Measurements from ENCODE around the gene MSMB.
"Not testable (repeated sequence)": the region's sequence is repeated elsewhere in the genome, so short reads cannot be mapped to it uniquely, and the experiment has no call there.

MSMB gene

DNA sequence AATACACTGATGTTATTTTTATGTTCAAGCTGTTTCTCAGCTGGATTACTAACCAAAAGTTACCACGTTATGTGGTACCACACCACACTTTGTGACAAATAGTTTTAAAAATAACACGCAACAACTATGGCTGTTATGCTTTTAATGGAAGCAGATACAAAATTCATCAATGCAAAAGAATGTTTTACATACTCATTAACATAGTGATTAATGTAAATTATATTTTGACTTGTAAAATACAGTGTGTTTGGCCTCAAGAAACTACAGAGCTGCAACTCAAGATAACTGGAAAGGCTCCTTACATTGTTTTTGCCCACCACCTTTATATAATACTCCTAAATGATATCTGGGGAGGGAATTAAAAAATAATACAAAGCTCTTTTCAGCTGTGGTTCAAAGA, 41.1 kb downstream of the MSMB start:
- Histone ChIP-seq H4K20me1 (ENCODE audit: insufficient read depth, low read length) (no peaks in the 10 kb centered on the region), H3K4me3 (ENCODE audit: low read length) (no peak overlapping the region), H3F3A (ENCODE audit: insufficient read depth, low read length) (peaks cover 8% of the 10 kb centered on the region; the same call in 1 of the 2 replicates), H3K9me2 (replicated peaks; ENCODE audit: insufficient read depth, low read length) (no peaks in the 10 kb centered on the region), H3K36me3 (replicated peaks; ENCODE audit: insufficient read depth, low read length) (peaks cover 27% of the 10 kb centered on the region), H3K9me3 (replicated peaks; ENCODE audit: insufficient read depth, low read length) (no peaks in the 10 kb centered on the region), H3K9ac (ENCODE audit: low read length) (no peak overlapping the region), H3K4me1 (ENCODE audit: low read length) (no peaks in the 10 kb centered on the region), H2AFZ (ENCODE audit: low read length) (no peak overlapping the region), H3K4me2 (ENCODE audit: low read depth, low read length) (no peak overlapping the region), H3K27me3 (replicated peaks; ENCODE audit: insufficient read depth, low read length) (no peaks in the 10 kb centered on the region), H3K79me2 (ENCODE audit: low read length) (peaks cover 40% of the 10 kb centered on the region), H3K27ac (ENCODE audit: low read length) (no peak overlapping the region)
- no peak for DNase-seq
- TF ChIP-seq, protein P1, sequence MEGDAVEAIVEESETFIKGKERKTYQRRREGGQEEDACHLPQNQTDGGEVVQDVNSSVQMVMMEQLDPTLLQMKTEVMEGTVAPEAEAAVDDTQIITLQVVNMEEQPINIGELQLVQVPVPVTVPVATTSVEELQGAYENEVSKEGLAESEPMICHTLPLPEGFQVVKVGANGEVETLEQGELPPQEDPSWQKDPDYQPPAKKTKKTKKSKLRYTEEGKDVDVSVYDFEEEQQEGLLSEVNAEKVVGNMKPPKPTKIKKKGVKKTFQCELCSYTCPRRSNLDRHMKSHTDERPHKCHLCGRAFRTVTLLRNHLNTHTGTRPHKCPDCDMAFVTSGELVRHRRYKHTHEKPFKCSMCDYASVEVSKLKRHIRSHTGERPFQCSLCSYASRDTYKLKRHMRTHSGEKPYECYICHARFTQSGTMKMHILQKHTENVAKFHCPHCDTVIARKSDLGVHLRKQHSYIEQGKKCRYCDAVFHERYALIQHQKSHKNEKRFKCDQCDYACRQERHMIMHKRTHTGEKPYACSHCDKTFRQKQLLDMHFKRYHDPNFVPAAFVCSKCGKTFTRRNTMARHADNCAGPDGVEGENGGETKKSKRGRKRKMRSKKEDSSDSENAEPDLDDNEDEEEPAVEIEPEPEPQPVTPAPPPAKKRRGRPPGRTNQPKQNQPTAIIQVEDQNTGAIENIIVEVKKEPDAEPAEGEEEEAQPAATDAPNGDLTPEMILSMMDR (IDR thresholded peaks at IDR 0.05; ENCODE audit: low read length): no peak
- TF ChIP-seq EZH2phosphoT487 (IDR thresholded peaks at IDR 0.05; ENCODE audit: low read length) (no peak), EZH2 (optimal IDR thresholded peaks at IDR 0.05; ENCODE audit: low read depth, low read length) (no peak)

DNA sequence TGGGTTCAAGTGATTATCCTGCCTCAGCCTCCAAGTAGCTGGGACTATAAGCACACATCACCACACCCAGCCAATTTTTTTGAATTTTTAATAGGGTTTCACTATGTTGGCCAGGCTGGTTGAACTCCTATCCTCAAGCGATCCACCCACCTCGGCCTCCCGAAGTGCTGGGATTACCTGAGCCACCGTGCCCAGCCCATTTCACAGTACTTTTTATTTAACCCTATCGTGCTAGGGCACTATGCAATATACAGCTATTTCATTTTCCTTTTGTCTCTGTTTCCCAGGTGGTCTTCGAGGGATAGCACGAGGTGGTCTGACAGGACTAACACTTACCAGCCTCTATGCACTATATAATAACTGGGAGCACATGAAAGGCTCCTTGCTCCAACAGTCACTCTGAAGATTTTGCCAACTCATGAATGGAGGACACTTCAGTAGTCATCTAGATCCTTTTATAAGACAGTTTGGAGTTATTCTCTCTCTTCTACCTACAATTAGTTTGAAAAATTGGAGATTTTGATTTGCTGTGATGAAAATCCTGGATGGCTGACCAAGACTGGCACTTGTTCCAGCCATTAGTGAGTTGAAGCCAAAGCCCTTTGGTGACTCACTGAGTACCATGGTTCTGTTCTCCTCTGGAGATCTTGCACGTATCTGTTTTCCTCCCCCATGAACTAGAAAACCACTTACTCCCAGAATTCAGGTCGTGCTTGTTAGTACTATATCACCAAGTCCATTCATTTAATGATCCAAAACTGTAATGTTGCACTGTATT, 43.0 kb downstream of the MSMB start:
- H3K27me3 ChIP-seq (replicated peaks; ENCODE audit: insufficient read depth, low read length): no peaks in the 10 kb centered on the region
- H3K9me2 ChIP-seq (replicated peaks; ENCODE audit: insufficient read depth, low read length): no peaks in the 10 kb centered on the region
- H3K36me3 ChIP-seq (replicated peaks; ENCODE audit: insufficient read depth, low read length): peaks cover 19% of the 10 kb centered on the region
- H3K79me2 ChIP-seq (ENCODE audit: low read length): peaks cover 29% of the 10 kb centered on the region
- H3K27ac ChIP-seq (ENCODE audit: low read length): no peak overlapping the region
- no peak for TF ChIP-seq EZH2phosphoT487 (IDR thresholded peaks at IDR 0.05; ENCODE audit: low read length)
- TF ChIP-seq EZH2 (optimal IDR thresholded peaks at IDR 0.05; ENCODE audit: low read depth, low read length): no peak
- TF ChIP-seq, protein P1 (IDR thresholded peaks at IDR 0.05; ENCODE audit: low read length): no peak
- H2AFZ ChIP-seq (ENCODE audit: low read length): no peak overlapping the region
- H3K4me2 ChIP-seq (ENCODE audit: low read depth, low read length): no peak overlapping the region
- peaks cover 8% of the 10 kb centered on the region; the same call in 1 of the 2 replicates for H3F3A ChIP-seq (ENCODE audit: insufficient read depth, low read length)
- DNase-seq: no peak
- H3K4me1 ChIP-seq (ENCODE audit: low read length): no peaks in the 10 kb centered on the region
- H3K4me3 ChIP-seq (ENCODE audit: low read length): no peak overlapping the region
- H3K9ac ChIP-seq (ENCODE audit: low read length): no peak overlapping the region
- no peaks in the 10 kb centered on the region for H3K9me3 ChIP-seq (replicated peaks; ENCODE audit: insufficient read depth, low read length)
- H4K20me1 ChIP-seq (ENCODE audit: insufficient read depth, low read length): no peaks in the 10 kb centered on the region

DNA sequence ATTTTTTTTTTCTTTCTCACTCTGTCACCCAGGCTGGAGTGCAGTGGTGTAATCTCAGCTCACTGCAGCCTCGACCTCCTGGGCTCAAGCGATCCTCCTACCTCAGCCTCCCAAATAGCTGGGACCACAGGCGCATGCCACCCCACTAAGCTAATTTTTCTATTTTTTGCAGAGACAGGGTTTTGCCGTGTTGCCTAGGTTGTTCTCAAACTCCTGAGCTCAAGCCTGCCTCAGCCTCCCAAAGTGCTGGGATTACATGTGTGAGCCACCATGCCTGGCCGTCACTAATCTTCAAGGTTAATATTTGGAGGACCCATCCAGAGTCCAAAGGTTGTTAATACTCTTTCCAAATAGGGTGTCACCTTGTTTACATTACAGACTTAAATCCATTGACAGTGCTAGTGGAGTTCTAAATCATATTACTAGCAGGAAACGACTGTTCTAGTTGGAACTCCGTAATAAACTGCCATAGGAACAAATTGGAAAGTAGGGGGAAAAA, 43.8 kb downstream of the MSMB start:
- not testable (repeated sequence) for H2AFZ ChIP-seq (ENCODE audit: low read length); H3K27me3 ChIP-seq (replicated peaks; ENCODE audit: insufficient read depth, low read length); H3K9me2 ChIP-seq (replicated peaks; ENCODE audit: insufficient read depth, low read length); H3K4me3 ChIP-seq (ENCODE audit: low read length); H3K27ac ChIP-seq (ENCODE audit: low read length); H3F3A ChIP-seq (ENCODE audit: insufficient read depth, low read length); H4K20me1 ChIP-seq (ENCODE audit: insufficient read depth, low read length); H3K9ac ChIP-seq (ENCODE audit: low read length); H3K9me3 ChIP-seq (replicated peaks; ENCODE audit: insufficient read depth, low read length); H3K4me2 ChIP-seq (ENCODE audit: low read depth, low read length); H3K4me1 ChIP-seq (ENCODE audit: low read length); DNase-seq
- peaks cover 19% of the 10 kb centered on the region for H3K36me3 ChIP-seq (replicated peaks; ENCODE audit: insufficient read depth, low read length)
- peaks cover 30% of the 10 kb centered on the region for H3K79me2 ChIP-seq (ENCODE audit: low read length)

DNA sequence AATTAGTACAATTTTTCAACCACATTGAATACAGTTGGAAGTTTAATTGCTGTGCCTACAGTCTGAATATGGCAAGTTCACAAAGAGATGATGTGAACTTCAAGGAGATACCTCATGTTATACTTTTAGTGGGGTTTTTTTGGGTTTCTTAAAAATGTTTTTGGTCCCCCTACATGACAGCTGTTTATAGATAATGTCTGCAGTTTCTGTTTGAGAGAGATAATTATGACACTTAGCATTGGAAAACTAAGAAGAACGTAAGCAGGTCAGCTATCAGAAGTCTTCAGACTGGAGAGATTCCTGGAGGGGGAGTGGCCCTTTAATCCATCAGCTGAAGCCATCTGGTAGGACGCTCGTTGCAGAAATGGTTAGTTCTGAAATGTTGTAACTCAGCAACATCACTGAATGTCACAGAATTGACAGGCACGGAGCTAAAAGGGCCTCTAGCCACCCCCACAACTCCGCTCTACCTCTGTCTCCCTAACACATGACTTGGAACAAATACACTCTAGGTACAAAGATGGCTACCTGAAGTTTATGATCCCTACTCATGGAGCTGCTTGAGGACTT, 44.8 kb downstream of the MSMB start:
- Histone ChIP-seq H3K4me2 (ENCODE audit: low read depth, low read length) (no peak overlapping the region), H3K36me3 (replicated peaks; ENCODE audit: insufficient read depth, low read length) (peaks cover 18% of the 10 kb centered on the region), H3F3A (ENCODE audit: insufficient read depth, low read length) (0 out of 2 replicates have a peak, but pooled peaks cover 5% of the 10 kb centered on the region), H3K27ac (ENCODE audit: low read length) (no peak overlapping the region), H2AFZ (ENCODE audit: low read length) (no peak overlapping the region), H3K4me1 (ENCODE audit: low read length) (no peaks in the 10 kb centered on the region), H4K20me1 (ENCODE audit: insufficient read depth, low read length) (no peaks in the 10 kb centered on the region), H3K27me3 (replicated peaks; ENCODE audit: insufficient read depth, low read length) (no peaks in the 10 kb centered on the region), H3K9me2 (replicated peaks; ENCODE audit: insufficient read depth, low read length) (no peaks in the 10 kb centered on the region), H3K9ac (ENCODE audit: low read length) (no peak overlapping the region), H3K4me3 (ENCODE audit: low read length) (no peak overlapping the region), H3K9me3 (replicated peaks; ENCODE audit: insufficient read depth, low read length) (no peaks in the 10 kb centered on the region), H3K79me2 (ENCODE audit: low read length) (peaks cover 33% of the 10 kb centered on the region)
- no peak for DNase-seq
- TF ChIP-seq EZH2 (optimal IDR thresholded peaks at IDR 0.05; ENCODE audit: low read depth, low read length) (no peak), EZH2phosphoT487 (IDR thresholded peaks at IDR 0.05; ENCODE audit: low read length) (no peak)
- TF ChIP-seq, protein P1 (IDR thresholded peaks at IDR 0.05; ENCODE audit: low read length): no peak
